GM13977 (cell line): Measurements from ENCODE around the gene EBF4.

Experiments used
- DNase-seq: peaks from one replicate; pipeline ENCODE4 v3.0.0; 2012; ENCODE audit warnings: low spot score
- CTCF ChIP-seq: IDR thresholded peaks from 2 replicates; pipeline ENCODE4 v1.5.1; 2012; ENCODE audit warnings: mild to moderate bottlenecking, control low read depth; ENCODE audit not compliant: insufficient read depth; ENCODE audit errors: extremely low read depth, missing control alignments
- in situ Hi-C: fragments of 300-500 bp; cut with MboI; formaldehyde crosslinking; loops from one replicate; pipeline ENCODE4 v1.12.0; 2022; ENCODE audit warnings: low sequenced_read_pairs, low pct_unique_long_range_greater_than_20kb, mixed read lengths, inconsistent platforms; ENCODE audit not compliant: unreplicated experiment

EBF4 gene

DNA sequence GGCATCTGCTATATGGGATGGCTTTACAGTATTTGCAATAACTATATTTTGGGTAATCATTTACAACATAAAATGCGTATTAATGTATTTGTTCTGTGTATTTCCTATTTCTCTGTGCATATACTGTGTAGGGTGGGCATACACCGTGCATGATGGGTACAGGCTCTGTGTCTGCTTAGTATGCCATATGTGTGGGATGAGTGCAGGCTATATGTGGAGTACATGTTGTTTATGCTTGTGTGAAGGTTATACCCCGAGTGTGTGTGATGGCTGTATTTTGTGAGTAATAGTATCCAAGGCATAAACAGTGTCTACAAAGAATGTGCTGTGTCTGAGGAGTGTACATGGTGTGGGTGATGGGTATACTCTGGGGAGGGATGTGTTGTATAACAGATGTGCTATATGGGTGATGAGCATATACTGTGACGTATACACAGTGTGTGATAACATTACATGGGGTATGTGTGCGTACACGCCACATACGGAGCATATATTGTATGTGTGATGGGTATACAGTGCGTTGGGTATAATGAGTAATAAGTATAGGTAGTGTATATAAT lies 55.2 kb downstream of the EBF4 start:
- in situ Hi-C loops, result no loop called here
- no peak for TF ChIP-seq CTCF
- DNase-seq, result no peak

DNA sequence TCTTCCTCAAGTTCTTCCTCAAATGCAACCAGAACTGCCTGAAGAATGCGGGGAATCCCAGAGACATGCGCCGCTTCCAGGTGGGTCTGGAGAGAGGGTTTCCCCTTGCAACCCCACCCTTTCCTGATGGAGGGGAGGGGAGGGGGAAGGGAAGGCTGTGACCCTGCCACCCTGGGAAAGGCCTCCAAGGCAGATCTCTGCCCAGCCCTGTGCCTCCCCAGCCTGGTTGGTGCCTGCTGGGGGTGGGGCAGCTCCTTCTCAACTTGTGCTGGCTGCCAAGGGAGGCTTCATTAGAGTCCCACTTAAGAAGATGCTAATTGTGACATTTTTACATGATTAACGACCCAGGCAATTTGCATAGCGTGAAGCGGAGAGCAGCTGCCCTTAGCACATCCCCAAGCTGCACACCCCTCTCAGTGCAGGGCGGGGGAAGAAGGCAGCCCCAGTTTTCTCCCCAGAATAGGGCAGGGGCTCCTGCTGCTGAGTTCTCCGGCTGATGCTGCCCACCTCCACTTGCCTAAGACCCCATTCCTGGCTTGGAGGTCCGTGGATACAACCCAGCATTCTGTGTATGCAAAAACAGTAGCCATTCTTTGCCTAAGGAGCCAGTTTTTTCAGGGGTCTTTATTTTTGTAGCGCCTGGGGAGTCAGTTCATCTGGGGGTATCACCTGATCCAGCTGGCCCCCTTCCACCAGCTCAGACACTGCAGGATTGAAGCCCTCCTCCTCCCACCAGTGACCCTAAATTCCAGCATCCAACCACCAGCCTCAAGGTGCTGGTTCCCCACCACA lies 56.2 kb downstream of the EBF4 start:
- no peak for DNase-seq
- in situ Hi-C loops, result no loop called here

GRCh38 chr20:2749343-2749950 lies 56.9 kb downstream of the EBF4 start:
- no peak for TF ChIP-seq CTCF
- no peak for DNase-seq
- in situ Hi-C loops, result no loop called here

More for the DNA sequence above, 56.2 kb downstream of the EBF4 start:
- TF ChIP-seq CTCF, result no peak

DNA sequence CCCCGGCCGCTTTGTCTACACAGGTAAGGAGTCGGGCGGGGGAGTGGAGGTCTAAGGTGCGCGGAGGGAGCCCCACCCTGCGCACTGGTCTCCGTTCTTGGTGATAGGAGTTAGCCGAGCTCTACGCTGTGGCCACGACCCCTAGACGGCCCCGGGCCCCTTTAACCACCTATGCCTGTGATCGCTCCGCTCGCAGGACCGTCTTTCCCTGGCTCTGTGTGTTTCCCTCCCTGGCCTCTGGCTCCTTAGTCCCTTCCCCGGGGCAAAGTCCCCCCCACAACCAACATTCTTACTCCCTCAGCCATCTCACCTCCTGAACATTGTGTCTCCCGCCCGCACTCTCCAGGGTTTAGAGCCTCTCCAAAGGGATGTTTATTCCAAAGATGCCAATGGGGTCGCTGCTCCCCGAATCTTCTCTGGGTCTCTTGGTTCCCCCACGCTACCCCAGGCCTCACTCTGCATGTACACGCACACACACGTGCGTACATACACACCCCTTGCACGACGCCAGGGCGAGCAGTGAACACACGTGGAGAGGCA lies 57.4 kb downstream of the EBF4 start:
- in situ Hi-C loops, result no loop called here
- DNase-seq, result no peak
- TF ChIP-seq CTCF, result no peak

DNA sequence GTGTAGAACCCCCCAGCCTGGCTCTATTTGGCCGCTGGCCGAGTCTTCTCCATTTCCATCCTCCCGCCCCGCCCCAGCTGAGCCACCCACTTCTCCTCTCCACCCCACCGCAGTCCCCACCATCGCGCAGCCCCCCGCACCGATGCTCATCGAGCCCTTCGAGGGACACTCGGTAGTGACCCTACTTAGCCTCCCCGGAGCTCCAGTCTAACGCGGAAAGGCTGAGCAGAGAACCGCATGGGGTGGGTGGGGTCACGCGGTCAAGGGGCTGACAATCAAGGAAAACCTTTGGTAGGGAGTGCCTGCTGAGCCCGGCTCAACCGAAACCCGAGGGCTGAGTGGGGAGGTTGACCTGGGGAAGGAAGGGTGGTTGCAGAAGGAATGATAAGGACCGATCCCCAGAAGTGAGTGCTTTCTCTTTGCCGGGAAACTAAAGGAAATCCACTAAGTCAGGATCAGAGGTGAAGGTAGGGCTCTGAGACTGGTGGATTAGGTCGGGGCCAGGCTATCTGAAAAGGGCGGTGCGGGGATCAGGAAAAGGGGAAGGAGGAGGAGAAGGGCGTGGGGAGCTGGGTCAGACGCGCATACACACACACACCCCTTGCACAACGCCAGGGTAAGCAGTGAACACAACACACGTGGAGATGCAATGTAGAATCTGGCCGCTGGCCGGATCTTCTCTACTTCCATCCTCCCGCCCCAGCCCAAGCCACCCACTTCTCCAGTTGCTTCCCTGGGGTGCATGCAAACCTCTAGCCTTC lies 58.1 kb downstream of the EBF4 start:
- in situ Hi-C loops, result no loop called here
- no peak for TF ChIP-seq CTCF
- DNase-seq, result no peak

DNA sequence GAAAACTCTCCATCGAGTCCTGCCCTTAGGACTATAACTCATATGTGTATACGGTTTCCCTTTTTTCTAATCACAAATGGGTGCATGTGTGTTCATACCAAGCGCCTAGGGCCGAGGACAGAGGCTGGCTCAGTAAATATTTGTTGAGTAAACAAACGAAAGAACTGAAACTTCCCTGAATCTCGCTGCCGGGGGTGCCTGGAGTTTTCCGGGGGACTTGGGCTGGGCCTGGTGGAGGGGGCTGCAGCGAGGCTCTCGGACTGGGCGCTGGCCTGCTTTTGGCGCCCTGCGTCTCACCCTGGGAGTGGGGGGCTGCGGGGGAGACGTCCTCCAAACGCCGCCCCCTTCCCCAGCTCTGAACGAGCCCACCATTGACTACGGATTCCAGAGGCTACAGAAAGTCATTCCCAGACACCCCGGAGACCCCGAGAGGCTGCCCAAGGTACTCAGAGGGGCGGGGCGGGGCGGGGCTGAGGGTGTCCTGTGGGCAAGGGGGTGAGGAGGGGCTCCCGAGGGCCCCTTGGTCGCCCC lies 58.8 kb downstream of the EBF4 start:
- in situ Hi-C loops, result no loop called here

More for the DNA sequence above, 58.8 kb downstream of the EBF4 start:
- TF ChIP-seq CTCF, result no peak
- no peak for DNase-seq
